Left forelimb (tissue), 1 donor: ENCODE data around the gene TSC22D3.

Experiments used
- DNase-seq: peaks from one replicate; pipeline ENCODE4 v3.0.0-alpha.2; 2018; ENCODE audit warnings: low spot score

The TSC22D3 gene

GRCh38 chrX:107760304-107761077 is 15.1 kb downstream of the TSC22D3 start:
- no peak for DNase-seq

GRCh38 chrX:107758231-107758766 is 17.3 kb downstream of the TSC22D3 start:
- DNase-seq, result no peak

- no peak for DNase-seq
These were observed 19.9 kb downstream of the TSC22D3 start for GRCh38 chrX:107755721-107756120.

- DNase-seq, result no peak
These were observed 22.4 kb downstream of the TSC22D3 start for GRCh38 chrX:107753187-107753586.

GRCh38 chrX:107752714-107753113 is 22.9 kb downstream of the TSC22D3 start:
- no peak for DNase-seq

- DNase-seq, result no peak
These were observed 23.5 kb downstream of the TSC22D3 start for GRCh38 chrX:107752043-107752442.

- peak; percentile 71 for DNase-seq
These were observed 24.6 kb downstream of the TSC22D3 start for GRCh38 chrX:107750861-107751445.

- no peak for DNase-seq
These were observed 25.3 kb downstream of the TSC22D3 start for GRCh38 chrX:107750263-107750662.

- no peak for DNase-seq
These were observed 27.1 kb downstream of the TSC22D3 start for GRCh38 chrX:107748506-107748905.

GRCh38 chrX:107747596-107748161 is 27.9 kb downstream of the TSC22D3 start:
- no peak for DNase-seq

GRCh38 chrX:107744868-107745267 is 30.7 kb downstream of the TSC22D3 start:
- DNase-seq, result no peak

- no peak for DNase-seq
These were observed 31.6 kb downstream of the TSC22D3 start for GRCh38 chrX:107743995-107744394.

- DNase-seq, result no peak
These were observed 32.8 kb downstream of the TSC22D3 start for GRCh38 chrX:107742700-107743191.

- no peak for DNase-seq
These were observed 34.2 kb downstream of the TSC22D3 start for GRCh38 chrX:107741404-107741790.

GRCh38 chrX:107739541-107739940 is 36.0 kb downstream of the TSC22D3 start:
- no peak for DNase-seq

- no peak for DNase-seq
These were observed 36.8 kb downstream of the TSC22D3 start for GRCh38 chrX:107738768-107739167.

GRCh38 chrX:107738272-107738671 is 37.3 kb downstream of the TSC22D3 start:
- DNase-seq, result no peak

GRCh38 chrX:107736781-107737531 is 38.6 kb downstream of the TSC22D3 start:
- DNase-seq, result no peak

- no peak for DNase-seq
These were observed 40.9 kb downstream of the TSC22D3 start for GRCh38 chrX:107734646-107735045.

- no peak for DNase-seq
These were observed 41.9 kb downstream of the TSC22D3 start for GRCh38 chrX:107733686-107734085.

- no peak for DNase-seq
These were observed 43.6 kb downstream of the TSC22D3 start for GRCh38 chrX:107731831-107732502.
